Lower leg skin (tissue), 3 donors: ENCODE results near the gene BDKRB2.

Source experiments
- POLR2A ChIP-seq, 2 donors: fragments of 450-650 bp; IDR thresholded peaks; one replicate each; pipeline ENCODE4 v1.6.1; 2016 to 2017; ENCODE audit warnings: antibody characterized with exemption in 2 of 2, mild to moderate bottlenecking in 1 of 2, moderate library complexity in 1 of 2
- TF ChIP-seq, protein P1 (sequence below), 3 donors: fragments of 450-650 bp; IDR thresholded peaks; one replicate each; pipeline ENCODE4 v1.5.1; 2016; ENCODE audit warnings: antibody characterized with exemption in 3 of 3, mild to moderate bottlenecking in 3 of 3, moderate library complexity in 2 of 3

DNA sequence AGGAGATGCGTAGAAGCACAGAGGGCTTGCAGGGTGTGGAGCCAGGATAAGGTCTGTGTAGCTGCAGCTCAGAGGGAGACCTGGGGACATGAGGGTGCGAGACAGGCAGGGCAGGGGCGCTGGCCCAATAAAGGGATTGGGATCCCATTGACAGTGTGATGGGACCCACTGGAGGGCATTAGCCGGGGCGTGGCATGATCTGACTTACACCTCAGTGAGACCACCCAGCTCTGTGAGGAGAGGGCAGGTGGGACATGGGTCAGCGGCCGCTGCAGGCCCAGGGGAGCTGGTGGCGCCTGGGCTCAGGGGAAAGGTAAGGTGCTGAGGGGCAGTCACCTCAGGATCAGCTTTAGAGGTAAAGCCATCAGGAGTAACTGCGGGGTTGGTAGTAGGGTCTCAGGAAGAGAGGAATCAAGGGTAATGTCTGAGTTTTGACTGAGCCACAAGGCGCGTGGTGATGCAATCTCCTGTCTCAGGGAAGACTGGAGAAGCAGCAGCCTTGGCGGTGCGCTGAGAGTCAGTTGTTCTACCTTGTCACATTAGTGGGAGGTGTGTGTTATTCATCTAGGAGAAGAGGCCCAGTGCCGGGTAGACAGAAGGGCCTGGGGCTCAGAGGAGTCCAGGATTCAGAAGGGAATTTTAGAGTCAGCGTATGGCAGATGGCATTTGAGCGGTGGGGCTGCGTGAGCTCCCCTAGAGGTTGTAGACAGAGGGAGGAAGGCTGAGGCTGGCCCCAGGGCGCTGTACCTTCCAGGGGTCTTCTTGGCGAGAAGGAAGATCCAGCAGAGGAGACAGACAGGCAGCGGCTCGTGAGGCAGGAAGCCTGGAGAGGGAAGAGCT is 30.8 kb upstream of the BDKRB2 start:
- TF ChIP-seq, protein P1, sequence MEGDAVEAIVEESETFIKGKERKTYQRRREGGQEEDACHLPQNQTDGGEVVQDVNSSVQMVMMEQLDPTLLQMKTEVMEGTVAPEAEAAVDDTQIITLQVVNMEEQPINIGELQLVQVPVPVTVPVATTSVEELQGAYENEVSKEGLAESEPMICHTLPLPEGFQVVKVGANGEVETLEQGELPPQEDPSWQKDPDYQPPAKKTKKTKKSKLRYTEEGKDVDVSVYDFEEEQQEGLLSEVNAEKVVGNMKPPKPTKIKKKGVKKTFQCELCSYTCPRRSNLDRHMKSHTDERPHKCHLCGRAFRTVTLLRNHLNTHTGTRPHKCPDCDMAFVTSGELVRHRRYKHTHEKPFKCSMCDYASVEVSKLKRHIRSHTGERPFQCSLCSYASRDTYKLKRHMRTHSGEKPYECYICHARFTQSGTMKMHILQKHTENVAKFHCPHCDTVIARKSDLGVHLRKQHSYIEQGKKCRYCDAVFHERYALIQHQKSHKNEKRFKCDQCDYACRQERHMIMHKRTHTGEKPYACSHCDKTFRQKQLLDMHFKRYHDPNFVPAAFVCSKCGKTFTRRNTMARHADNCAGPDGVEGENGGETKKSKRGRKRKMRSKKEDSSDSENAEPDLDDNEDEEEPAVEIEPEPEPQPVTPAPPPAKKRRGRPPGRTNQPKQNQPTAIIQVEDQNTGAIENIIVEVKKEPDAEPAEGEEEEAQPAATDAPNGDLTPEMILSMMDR (IDR thresholded peaks at IDR 0.05) = no peak
- no peak for TF ChIP-seq POLR2A (IDR thresholded peaks at IDR 0.05)
